B cell (primary cell): ENCODE measurements around the gene RSL1D1. TPM values are rescaled to one million over a fixed set of nuclear protein-coding genes. Genes with fewer than 3 reads are reported as not detected.

Experiments used
- ATAC-seq: fragments of 200-7000 bp; cut with Tn5 transposase; one replicate; pipeline ENCODE4 v1.10.0; 2021; ENCODE audit warnings: low read depth, mild to moderate bottlenecking, moderate number of reproducible peaks, moderate library complexity
- CTCF ChIA-PET: fragments of 350-600 bp; sonication (Branson Sonifier 250); formaldehyde crosslinking; loops from one replicate; lab custom pipeline; 2021; ENCODE audit warnings: antibody characterized with exemption, inconsistent platforms; lab: Charles Lee
- POLR2A ChIA-PET: fragments of 350-600 bp; sonication (Branson Sonifier 250); formaldehyde crosslinking; loops from one replicate; lab custom pipeline; 2021; ENCODE audit warnings: antibody characterized with exemption; lab: Charles Lee
- DNase-seq: peaks from one replicate; pipeline ENCODE4 v3.0.0; 2013
- H2AFZ ChIP-seq: 2 replicates; pipeline ENCODE4 v1.6.1; 2012; ENCODE audit warnings: mild to moderate bottlenecking, low read depth, low read length; ENCODE audit not compliant: insufficient read depth, poor library complexity, severe bottlenecking
- H3K27ac ChIP-seq, 2 donors: 1 replicate in 1 of 2; 2 replicates in 1 of 2; pipeline ENCODE4 v1.5.1; 2012 to 2013; ENCODE audit warnings: low read length in 2 of 2, mild to moderate bottlenecking in 2 of 2, moderate library complexity in 1 of 2
- H3K27me3 ChIP-seq, 4 experiments: fragments of 200-600 bp in 1 of 4; sonication (generic) in 1 of 4; replicated peaks in 1 of 4; 1 replicate in 2 of 4; 2 replicates in 2 of 4; pipeline versions ENCODE4 v1.6.1 to v1.7.0; 2013 to 2016; ENCODE audit warnings: low read length in 3 of 4, mild to moderate bottlenecking in 2 of 4, mixed read lengths in 1 of 4, moderate library complexity in 1 of 4; ENCODE audit not compliant: insufficient read depth in 4 of 4, control insufficient read depth in 3 of 4; ENCODE audit errors: control extremely low read depth in 1 of 4
- H3K36me3 ChIP-seq, 2 experiments: replicated peaks in 1 of 2; 1 replicate in 1 of 2; 2 replicates in 1 of 2; pipeline versions ENCODE4 v1.6.1 to v1.7.1; 2013; ENCODE audit warnings: low read length in 1 of 2; ENCODE audit not compliant: insufficient read depth in 2 of 2, control insufficient read depth in 1 of 2; ENCODE audit errors: control extremely low read depth in 1 of 2, extremely low read depth in 1 of 2
- H3K4me1 ChIP-seq, 2 donors: fragments of 200-600 bp in 1 of 2; sonication (generic) in 1 of 2; 1 replicate in 1 of 2; 2 replicates in 1 of 2; pipeline versions ENCODE4 v1.5.1 to v1.6.1; 2013 to 2017; ENCODE audit warnings: low read length in 2 of 2; ENCODE audit not compliant: control insufficient read depth in 2 of 2, insufficient read depth in 2 of 2
- H3K4me2 ChIP-seq: replicated peaks from 2 replicates; pipeline ENCODE3; 2012; ENCODE audit warnings: mild to moderate bottlenecking, low read depth, low read length; ENCODE audit not compliant: poor library complexity, severe bottlenecking
- H3K4me3 ChIP-seq, 5 experiments: fragments of 200-600 bp in 1 of 5; sonication (generic) in 1 of 5; 1 replicate in 3 of 5; 2 replicates in 2 of 5; pipeline versions ENCODE4 v1.5.1 to v1.7.0; 2011 to 2016; ENCODE audit warnings: low read length in 4 of 5, mild to moderate bottlenecking in 4 of 5, low read depth in 2 of 5, control low read depth in 1 of 5, moderate library complexity in 1 of 5; ENCODE audit not compliant: insufficient read depth in 1 of 5; ENCODE audit errors: control extremely low read depth in 1 of 5, extremely low read depth in 1 of 5
- H3K79me2 ChIP-seq: fragments of 200-600 bp; sonication (generic); one replicate; pipeline ENCODE4 v1.6.0; 2016; ENCODE audit warnings: low read length; ENCODE audit not compliant: control insufficient read depth, insufficient read depth
- H3K9ac ChIP-seq: fragments of 200-600 bp; sonication (generic); 2 replicates; pipeline ENCODE4 v1.6.1; 2017; ENCODE audit warnings: mild to moderate bottlenecking, low read length, moderate library complexity
- H3K9me3 ChIP-seq, 3 donors: one replicate each; pipeline versions ENCODE4 v1.6.1 to v1.7.1; 2013; ENCODE audit warnings: low read length in 2 of 3; ENCODE audit not compliant: control insufficient read depth in 2 of 3, insufficient read depth in 1 of 3; ENCODE audit errors: control extremely low read depth in 1 of 3
- H4K20me1 ChIP-seq: 2 replicates; pipeline ENCODE4 v1.6.0; 2012; ENCODE audit warnings: mild to moderate bottlenecking, low read length; ENCODE audit not compliant: insufficient read depth, control insufficient read depth, poor library complexity, severe bottlenecking
- H3K27ac Mint-ChIP-seq: one replicate; pipeline ENCODE4 v1.8.0; 2021; ENCODE audit warnings: mixed read lengths
- H3K27me3 Mint-ChIP-seq: one replicate; pipeline ENCODE4 v1.8.0; 2021; ENCODE audit warnings: mixed read lengths
- H3K4me1 Mint-ChIP-seq: one replicate; pipeline ENCODE4 v1.8.0; 2021; ENCODE audit warnings: mixed read lengths
- H3K4me3 Mint-ChIP-seq: one replicate; pipeline ENCODE4 v1.8.0; 2021; ENCODE audit warnings: mixed read lengths
- H3K9me3 Mint-ChIP-seq: one replicate; pipeline ENCODE4 v1.8.0; 2022; ENCODE audit warnings: mixed read lengths; ENCODE audit not compliant: insufficient read depth
- CTCF ChIP-seq: fragments of 200-600 bp; IDR thresholded peaks from one replicate; pipeline ENCODE4 v1.8.0; 2022; ENCODE audit warnings: antibody characterized with exemption, mild to moderate bottlenecking
- EZH2 ChIP-seq: IDR thresholded peaks from 2 replicates; pipeline ENCODE4 v1.6.1; 2012; ENCODE audit warnings: borderline replicate concordance, low read depth, mild to moderate bottlenecking, moderate library complexity, low read length; ENCODE audit not compliant: insufficient read depth, poor library complexity, severe bottlenecking
- WGBS: methylation state at CpG from one replicate; pipeline ENCODE4 v1.1.5; 2013; ENCODE audit warnings: missing lambda C conversion rate; ENCODE audit not compliant: insufficient coverage; 5-methylcytosine and 5-hydroxymethylcytosine counted together
- intact Hi-C: fragments of 100-400 bp; cut with micrococcal nuclease; formaldehyde crosslinking; loops from one replicate; pipeline ENCODE4 v1.10.0; 2022
- polyA plus RNA-seq: library from polyadenylated mRNA; depleted of rRNA; stranded (reverse); fragments of >200 nt; gene quantifications from 2 replicates; pipeline ENCODE4 v1.2.3, GENCODE V29; 2012
- total RNA-seq, 2 donors: library from RNA; stranded (reverse); fragments of 120-200 nt in 1 of 2; gene quantifications; 1 replicate in 1 of 2; 2 replicates in 1 of 2; pipeline versions ENCODE4 v1.2.3 to v1.2.4, GENCODE V29; 2013 to 2022

Gene RSL1D1
- total and polyA plus RNA-seq, 2 donors (not counting 1 experiment from before 2014, with no cell fraction given), result 21.1 to 167 TPM

GRCh38 chr16:11799509-11800381 lies 51.6 kb downstream of the RSL1D1 start:
- H4K20me1 ChIP-seq, result peaks cover 3% of the 10 kb centered on the region
- H3K4me1 Mint-ChIP-seq, result peaks cover 49% of the 10 kb centered on the region
- ChIA-PET CTCF (interaction anchor here (0.7 to 6.7 kb wide), 6 partner anchors 10 to 845 kb away, joined by 3 to 67 read pairs (median 4); partner anchors contain the start of gene TXNDC11), POLR2A (interaction anchor here (0.7 to 0.8 kb wide), 3 partner anchors 10 to 831 kb away, joined by 3 to 6 read pairs (median 4); no protein-coding TSS in a partner anchor)
- H3K4me3 ChIP-seq, result no peak overlapping the region
- TF ChIP-seq CTCF, result no peak
- TF ChIP-seq EZH2, result no peak
- DNase-seq, result peak; percentile 51
- peak overlapping the region; percentile 55 for H3K4me3 Mint-ChIP-seq
- peak overlapping the region; percentile 4 to 96 for H3K27ac ChIP-seq
- no peaks in the 10 kb centered on the region for H3K9me3 ChIP-seq
- H3K4me1 ChIP-seq, result peaks cover 40 to 43% of the 10 kb centered on the region in 2 donors
- H3K27ac Mint-ChIP-seq, result peak overlapping the region; percentile 98
- ATAC-seq, result no peak
- intact Hi-C loops, result loop anchor here (5.0 kb wide), 2 partner anchors 132 to 217 kb away; partner anchors contain the start of gene SNN
- H3K9ac ChIP-seq, result no peak overlapping the region
- H3K27me3 ChIP-seq, result no peaks in the 10 kb centered on the region
- WGBS, result 38% methylated on average over 5 of the region's 14 CpGs
- no peaks in the 10 kb centered on the region for H3K36me3 ChIP-seq
- H3K4me2 ChIP-seq, result peak overlapping the region; percentile 99
- H3K9me3 Mint-ChIP-seq, result no peaks in the 10 kb centered on the region
- peaks cover 74% of the 10 kb centered on the region for H3K79me2 ChIP-seq
- no peaks in the 10 kb centered on the region for H3K27me3 Mint-ChIP-seq
- H2AFZ ChIP-seq, result no peak overlapping the region
